Measurements from ENCODE around the gene ZNF460.

ZNF460 gene

GRCh38 chr19:57280962-57281400 lies 696 bp downstream of the ZNF460 start:
- H3K9ac ChIP-seq (ENCODE audit: low read depth, low read length), result peak overlapping the region; percentile 97
- H3K9me3 ChIP-seq (ENCODE audit: insufficient read depth, low read depth, low read length), result no peaks in the 10 kb centered on the region
- H3K36me3 ChIP-seq (ENCODE audit: insufficient read depth, low read length), result peaks cover 33% of the 10 kb centered on the region
- H3K27ac ChIP-seq (ENCODE audit: low read depth, low read length), result peak overlapping the region; percentile 89
- H3K4me1 ChIP-seq (ENCODE audit: insufficient read depth, low read length), result peaks cover 12% of the 10 kb centered on the region; the same call in 1 of the 2 replicates
- peaks cover 7% of the 10 kb centered on the region; the same call in 1 of the 2 replicates for H3K27me3 ChIP-seq (ENCODE audit: insufficient read depth, low read length)
- 19% methylated on average over 6 of the region's 6 CpGs for WGBS
- H3K4me3 ChIP-seq (ENCODE audit: low read length), result peak overlapping the region; percentile 88

- H3K4me3 ChIP-seq (ENCODE audit: low read length), result peak overlapping the region; percentile 88
- H3K4me1 ChIP-seq (ENCODE audit: insufficient read depth, low read length), result peaks cover 12% of the 10 kb centered on the region; the same call in 1 of the 2 replicates
- no peak overlapping the region for H3K27ac ChIP-seq (ENCODE audit: low read depth, low read length)
- H3K27me3 ChIP-seq (ENCODE audit: insufficient read depth, low read length), result no peaks in the 10 kb centered on the region
- WGBS, result 96% methylated on average over 5 of the region's 5 CpGs
- H3K9me3 ChIP-seq (ENCODE audit: insufficient read depth, low read depth, low read length), result no peaks in the 10 kb centered on the region
- 0 out of 2 replicates have a peak overlapping the region, but pooled peaks have one; percentile 13 for H3K9ac ChIP-seq (ENCODE audit: low read depth, low read length)
- H3K36me3 ChIP-seq (ENCODE audit: insufficient read depth, low read length), result peaks cover 43% of the 10 kb centered on the region
Measured at GRCh38 chr19:57282011-57282643, 1.8 kb downstream of the ZNF460 start.

- no peak overlapping the region for H3K4me3 ChIP-seq (ENCODE audit: low read length)
- H3K36me3 ChIP-seq (ENCODE audit: insufficient read depth, low read length), result peaks cover 95% of the 10 kb centered on the region
- no peaks in the 10 kb centered on the region for H3K9me3 ChIP-seq (ENCODE audit: insufficient read depth, low read depth, low read length)
- WGBS, result 93% methylated on average over 4 of the region's 4 CpGs
- no peaks in the 10 kb centered on the region for H3K27me3 ChIP-seq (ENCODE audit: insufficient read depth, low read length)
- no peak overlapping the region for H3K9ac ChIP-seq (ENCODE audit: low read depth, low read length)
- H3K4me1 ChIP-seq (ENCODE audit: insufficient read depth, low read length), result no peaks in the 10 kb centered on the region
- H3K27ac ChIP-seq (ENCODE audit: low read depth, low read length), result no peak overlapping the region
Measured at GRCh38 chr19:57288373-57288772, 8.1 kb downstream of the ZNF460 start.

DNA sequence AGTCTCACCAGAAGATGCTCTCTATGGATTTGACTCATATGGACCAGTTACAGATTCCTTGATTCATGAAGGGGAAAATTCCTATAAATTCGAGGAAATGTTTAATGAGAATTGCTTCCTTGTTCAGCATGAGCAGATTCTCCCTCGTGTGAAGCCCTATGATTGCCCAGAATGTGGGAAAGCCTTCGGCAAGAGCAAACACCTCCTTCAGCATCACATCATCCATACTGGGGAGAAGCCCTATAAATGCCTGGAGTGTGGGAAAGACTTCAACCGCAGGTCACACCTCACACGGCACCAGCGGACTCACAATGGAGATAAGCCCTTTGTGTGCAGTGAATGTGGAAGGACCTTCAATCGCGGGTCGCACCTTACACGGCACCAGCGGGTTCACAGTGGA lies 10.7 kb downstream of the ZNF460 start:
- Histone ChIP-seq H3K27ac (ENCODE audit: low read depth, low read length) (no peak overlapping the region), H3K9ac (ENCODE audit: low read depth, low read length) (no peak overlapping the region), H3K4me1 (ENCODE audit: insufficient read depth, low read length) (no peaks in the 10 kb centered on the region), H3K36me3 (ENCODE audit: insufficient read depth, low read length) (peaks cover 95% of the 10 kb centered on the region), H3K9me3 (ENCODE audit: insufficient read depth, low read depth, low read length) (peaks cover 5% of the 10 kb centered on the region; the same call in 1 of the 2 replicates), H3K4me3 (ENCODE audit: low read length) (no peak overlapping the region), H3K27me3 (ENCODE audit: insufficient read depth, low read length) (no peaks in the 10 kb centered on the region)
- 97% methylated on average over 11 of the region's 11 CpGs for WGBS

DNA sequence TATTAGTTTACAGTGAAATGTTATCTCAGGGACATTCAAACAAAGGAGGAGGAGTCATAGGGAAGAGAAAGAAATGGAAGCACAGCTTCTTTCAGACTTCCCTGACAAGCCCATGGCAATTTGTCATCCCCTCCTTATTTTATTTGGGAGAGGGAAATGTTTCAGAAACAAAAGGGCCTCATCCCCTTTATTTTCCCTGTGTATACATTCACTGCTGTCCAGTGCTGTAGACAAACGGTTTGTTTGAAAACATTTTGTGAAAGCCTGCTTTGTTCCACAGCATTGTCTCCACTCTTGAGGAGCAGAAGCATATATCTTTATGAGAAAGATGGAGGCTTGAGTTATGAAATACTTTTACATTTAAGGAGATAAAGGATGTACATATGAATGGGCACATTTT lies 12.3 kb downstream of the ZNF460 start:
- H3K9me3 ChIP-seq (ENCODE audit: insufficient read depth, low read depth, low read length), result peaks cover 5% of the 10 kb centered on the region; the same call in 1 of the 2 replicates
- WGBS, result 100% methylated on average over 1 of the region's 1 CpG
- H3K4me3 ChIP-seq (ENCODE audit: low read length), result no peak overlapping the region
- H3K27ac ChIP-seq (ENCODE audit: low read depth, low read length), result no peak overlapping the region
- no peaks in the 10 kb centered on the region for H3K27me3 ChIP-seq (ENCODE audit: insufficient read depth, low read length)
- H3K4me1 ChIP-seq (ENCODE audit: insufficient read depth, low read length), result no peaks in the 10 kb centered on the region
- H3K36me3 ChIP-seq (ENCODE audit: insufficient read depth, low read length), result peaks cover 93% of the 10 kb centered on the region
- H3K9ac ChIP-seq (ENCODE audit: low read depth, low read length), result no peak overlapping the region

- WGBS, result 96% methylated on average over 1 of the region's 1 CpG
- H3K9ac ChIP-seq (ENCODE audit: low read depth, low read length), result no peak overlapping the region
- peaks cover 5% of the 10 kb centered on the region; the same call in 1 of the 2 replicates for H3K9me3 ChIP-seq (ENCODE audit: insufficient read depth, low read depth, low read length)
- H3K4me1 ChIP-seq (ENCODE audit: insufficient read depth, low read length), result no peaks in the 10 kb centered on the region
- H3K27me3 ChIP-seq (ENCODE audit: insufficient read depth, low read length), result no peaks in the 10 kb centered on the region
- no peak overlapping the region for H3K27ac ChIP-seq (ENCODE audit: low read depth, low read length)
- no peak overlapping the region for H3K4me3 ChIP-seq (ENCODE audit: low read length)
- peaks cover 89% of the 10 kb centered on the region for H3K36me3 ChIP-seq (ENCODE audit: insufficient read depth, low read length)
Measured at GRCh38 chr19:57293719-57294118, 13.4 kb downstream of the ZNF460 start.

DNA sequence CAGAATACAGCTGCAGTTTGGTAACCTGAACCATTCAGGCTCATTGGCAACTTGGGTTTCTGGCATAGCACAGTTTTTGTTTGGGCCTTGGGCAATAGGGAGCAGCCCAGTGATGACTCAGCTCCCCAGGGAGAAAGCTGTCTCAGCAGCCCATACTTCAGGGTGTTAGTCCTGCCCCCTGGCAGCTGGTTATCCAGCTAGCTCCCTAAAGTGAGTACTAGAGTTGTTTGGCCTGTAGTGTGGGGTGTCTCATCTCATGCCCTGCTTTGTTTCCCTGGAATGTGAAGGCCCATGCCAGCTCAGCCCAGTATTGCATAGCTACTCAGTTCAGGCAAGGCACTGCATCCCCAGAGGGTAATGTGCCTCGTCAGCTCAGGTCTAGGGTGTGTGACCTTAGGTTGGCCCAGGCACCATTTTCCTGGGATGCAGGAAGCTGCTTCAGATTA lies 21.8 kb downstream of the ZNF460 start:
- no peaks in the 10 kb centered on the region for H3K9me3 ChIP-seq (ENCODE audit: insufficient read depth, low read depth, low read length)
- H3K4me3 ChIP-seq (ENCODE audit: low read length), result no peak overlapping the region
- H3K9ac ChIP-seq (ENCODE audit: low read depth, low read length), result no peak overlapping the region
- H3K4me1 ChIP-seq (ENCODE audit: insufficient read depth, low read length), result peaks cover 3% of the 10 kb centered on the region; the same call in 1 of the 2 replicates
- peaks cover 37% of the 10 kb centered on the region for H3K36me3 ChIP-seq (ENCODE audit: insufficient read depth, low read length)
- WGBS, result 87% methylated on average over 1 of the region's 1 CpG
- H3K27ac ChIP-seq (ENCODE audit: low read depth, low read length), result no peak overlapping the region
- H3K27me3 ChIP-seq (ENCODE audit: insufficient read depth, low read length), result no peaks in the 10 kb centered on the region

GRCh38 chr19:57302727-57303401 lies 22.6 kb downstream of the ZNF460 start:
- H3K4me1 ChIP-seq (ENCODE audit: insufficient read depth, low read length), result peaks cover 3% of the 10 kb centered on the region; the same call in 1 of the 2 replicates
- no peak overlapping the region for H3K4me3 ChIP-seq (ENCODE audit: low read length)
- no peak overlapping the region for H3K9ac ChIP-seq (ENCODE audit: low read depth, low read length)
- WGBS, result 85% methylated on average over 7 of the region's 7 CpGs
- H3K9me3 ChIP-seq (ENCODE audit: insufficient read depth, low read depth, low read length), result no peaks in the 10 kb centered on the region
- H3K27ac ChIP-seq (ENCODE audit: low read depth, low read length), result no peak overlapping the region
- H3K27me3 ChIP-seq (ENCODE audit: insufficient read depth, low read length), result no peaks in the 10 kb centered on the region
- H3K36me3 ChIP-seq (ENCODE audit: insufficient read depth, low read length), result peaks cover 30% of the 10 kb centered on the region

GRCh38 chr19:57305056-57305455 lies 24.8 kb downstream of the ZNF460 start:
- no peak overlapping the region for H3K4me3 ChIP-seq (ENCODE audit: low read length)
- no peak overlapping the region for H3K9ac ChIP-seq (ENCODE audit: low read depth, low read length)
- H3K9me3 ChIP-seq (ENCODE audit: insufficient read depth, low read depth, low read length), result no peaks in the 10 kb centered on the region
- peaks cover 19% of the 10 kb centered on the region; the same call in 1 of the 2 replicates for H3K36me3 ChIP-seq (ENCODE audit: insufficient read depth, low read length)
- H3K4me1 ChIP-seq (ENCODE audit: insufficient read depth, low read length), result peaks cover 3% of the 10 kb centered on the region; the same call in 1 of the 2 replicates
- WGBS, result 62% methylated on average over 1 of the region's 1 CpG
- H3K27me3 ChIP-seq (ENCODE audit: insufficient read depth, low read length), result no peaks in the 10 kb centered on the region
- H3K27ac ChIP-seq (ENCODE audit: low read depth, low read length), result no peak overlapping the region

DNA sequence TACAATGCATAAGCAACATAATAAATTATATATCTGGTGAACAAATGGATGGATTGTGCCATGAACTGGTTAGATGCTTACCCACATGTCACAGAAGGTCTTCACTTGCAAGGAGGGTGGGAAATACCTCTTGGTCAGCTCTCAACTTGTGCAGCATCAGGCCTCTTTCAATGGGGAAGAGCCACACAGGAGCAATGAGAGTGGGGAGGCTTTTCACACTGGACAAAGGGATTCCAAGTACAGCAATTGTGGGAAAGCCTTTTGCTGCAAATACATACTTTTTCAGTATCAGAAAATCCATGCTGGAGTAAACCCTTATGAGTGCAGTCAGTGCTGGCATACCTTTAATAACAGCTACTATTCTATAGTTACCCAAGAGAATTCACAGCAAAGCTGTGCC lies 28.2 kb downstream of the ZNF460 start:
- Histone ChIP-seq H3K36me3 (ENCODE audit: insufficient read depth, low read length) (peaks cover 8% of the 10 kb centered on the region; the same call in 1 of the 2 replicates), H3K27me3 (ENCODE audit: insufficient read depth, low read length) (peaks cover 15% of the 10 kb centered on the region), H3K9me3 (ENCODE audit: insufficient read depth, low read depth, low read length) (no peaks in the 10 kb centered on the region), H3K9ac (ENCODE audit: low read depth, low read length) (no peak overlapping the region), H3K27ac (ENCODE audit: low read depth, low read length) (no peak overlapping the region), H3K4me1 (ENCODE audit: insufficient read depth, low read length) (no peaks in the 10 kb centered on the region), H3K4me3 (ENCODE audit: low read length) (no peak overlapping the region)

GRCh38 chr19:57310792-57311191 lies 30.5 kb downstream of the ZNF460 start:
- Histone ChIP-seq H3K4me3 (ENCODE audit: low read length) (no peak overlapping the region), H3K9ac (ENCODE audit: low read depth, low read length) (no peak overlapping the region), H3K4me1 (ENCODE audit: insufficient read depth, low read length) (no peaks in the 10 kb centered on the region), H3K9me3 (ENCODE audit: insufficient read depth, low read depth, low read length) (no peaks in the 10 kb centered on the region), H3K27ac (ENCODE audit: low read depth, low read length) (no peak overlapping the region), H3K27me3 (ENCODE audit: insufficient read depth, low read length) (peaks cover 37% of the 10 kb centered on the region), H3K36me3 (ENCODE audit: insufficient read depth, low read length) (no peaks in the 10 kb centered on the region)
- 82% methylated on average over 2 of the region's 2 CpGs for WGBS

Data from HUES64 (cell line).